ENCODE data around the gene IRF4.

DNA sequence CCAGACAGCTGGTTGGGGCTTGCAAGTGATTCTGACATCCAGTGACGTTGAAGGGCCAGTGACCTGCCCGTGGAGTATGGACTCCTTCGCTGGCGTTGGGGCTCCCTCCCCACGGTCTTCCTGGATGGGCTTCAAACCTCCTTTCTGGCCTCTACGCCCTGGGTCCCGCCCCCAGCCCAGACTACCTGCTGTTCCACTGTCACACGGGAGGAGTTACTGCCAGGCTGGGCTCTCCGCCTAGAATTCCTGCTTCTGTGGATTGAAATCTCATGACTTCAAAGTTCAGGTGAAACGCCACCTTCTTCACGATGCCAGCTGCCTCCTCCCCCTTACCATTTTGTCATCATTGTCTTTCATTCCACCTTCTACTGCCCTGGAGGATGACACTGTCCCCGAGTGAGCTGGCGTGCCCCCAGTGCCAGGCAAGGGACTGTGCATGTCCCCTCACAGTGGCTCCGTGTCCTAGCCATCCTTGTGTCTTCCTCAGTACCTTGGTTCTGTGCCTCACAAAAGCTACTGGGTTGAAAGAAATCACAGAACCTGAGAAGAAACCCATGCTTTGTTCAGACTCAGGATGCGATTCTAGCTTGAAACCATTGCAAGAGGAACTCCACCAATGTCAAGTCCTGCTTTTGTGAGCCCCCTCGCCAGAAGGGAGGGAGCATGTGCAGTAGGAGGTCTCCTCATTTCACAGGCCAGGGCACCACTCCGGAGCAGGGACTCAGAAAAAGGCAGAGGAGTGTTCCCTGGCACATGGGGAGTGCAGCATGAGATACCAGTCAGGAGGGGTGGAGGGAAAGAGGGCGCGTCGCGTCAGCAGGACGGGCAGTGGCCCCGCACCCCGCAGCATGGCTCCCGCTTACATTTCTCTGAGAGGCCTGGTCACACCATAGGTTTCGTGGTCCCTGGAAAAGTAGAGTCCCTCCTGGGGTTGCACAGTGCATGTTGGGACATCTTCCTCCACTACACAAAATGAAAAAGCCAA, 11.0 kb upstream of the IRF4 start:
- no peak for TF ChIP-seq POLR2A (IDR thresholded peaks at IDR 0.05)
- TF ChIP-seq, protein P1, sequence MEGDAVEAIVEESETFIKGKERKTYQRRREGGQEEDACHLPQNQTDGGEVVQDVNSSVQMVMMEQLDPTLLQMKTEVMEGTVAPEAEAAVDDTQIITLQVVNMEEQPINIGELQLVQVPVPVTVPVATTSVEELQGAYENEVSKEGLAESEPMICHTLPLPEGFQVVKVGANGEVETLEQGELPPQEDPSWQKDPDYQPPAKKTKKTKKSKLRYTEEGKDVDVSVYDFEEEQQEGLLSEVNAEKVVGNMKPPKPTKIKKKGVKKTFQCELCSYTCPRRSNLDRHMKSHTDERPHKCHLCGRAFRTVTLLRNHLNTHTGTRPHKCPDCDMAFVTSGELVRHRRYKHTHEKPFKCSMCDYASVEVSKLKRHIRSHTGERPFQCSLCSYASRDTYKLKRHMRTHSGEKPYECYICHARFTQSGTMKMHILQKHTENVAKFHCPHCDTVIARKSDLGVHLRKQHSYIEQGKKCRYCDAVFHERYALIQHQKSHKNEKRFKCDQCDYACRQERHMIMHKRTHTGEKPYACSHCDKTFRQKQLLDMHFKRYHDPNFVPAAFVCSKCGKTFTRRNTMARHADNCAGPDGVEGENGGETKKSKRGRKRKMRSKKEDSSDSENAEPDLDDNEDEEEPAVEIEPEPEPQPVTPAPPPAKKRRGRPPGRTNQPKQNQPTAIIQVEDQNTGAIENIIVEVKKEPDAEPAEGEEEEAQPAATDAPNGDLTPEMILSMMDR (IDR thresholded peaks at IDR 0.05): no peak
